NK-92 treated with Interleukin-12 subunit alpha and Interleukin-12 subunit beta, amount 100 ng/mL, for 24 hours (cell line): Measurements from ENCODE around the gene ACTA1.
"Not testable (repeated sequence)": the region's sequence is repeated elsewhere in the genome, so short reads cannot be mapped to it uniquely, and the experiment has no call there.

Experiments
- DNase-seq: peaks from one replicate; lab custom pipeline; 2025; lab: John Stamatoyannopoulos, UW

The ACTA1 gene

GRCh38 chr1:229409616-229410369, 24.1 kb downstream of the ACTA1 start:
- DNase-seq: no peak

GRCh38 chr1:229408458-229409037, 25.3 kb downstream of the ACTA1 start:
- DNase-seq: no peak

- no peak for DNase-seq
These were observed 26.5 kb downstream of the ACTA1 start for GRCh38 chr1:229407206-229408026.

- DNase-seq: no peak
These were observed 27.1 kb downstream of the ACTA1 start for GRCh38 chr1:229406798-229407197.

- DNase-seq: no peak
These were observed 30.3 kb downstream of the ACTA1 start for GRCh38 chr1:229403573-229403972.

GRCh38 chr1:229402993-229403392, 30.9 kb downstream of the ACTA1 start:
- no peak for DNase-seq

GRCh38 chr1:229402329-229402728, 31.6 kb downstream of the ACTA1 start:
- DNase-seq: not testable (repeated sequence)

- DNase-seq: no peak
These were observed 36.1 kb downstream of the ACTA1 start for GRCh38 chr1:229397762-229398161.

- DNase-seq: no peak
These were observed 37.2 kb downstream of the ACTA1 start for GRCh38 chr1:229396585-229397206.

- DNase-seq: not testable (repeated sequence)
These were observed 39.4 kb downstream of the ACTA1 start for GRCh38 chr1:229394517-229394916.

GRCh38 chr1:229392936-229393335, 41.0 kb downstream of the ACTA1 start:
- no peak for DNase-seq

GRCh38 chr1:229390130-229390529, 43.8 kb downstream of the ACTA1 start:
- no peak for DNase-seq

- no peak for DNase-seq
These were observed 44.9 kb downstream of the ACTA1 start for GRCh38 chr1:229388897-229389580.

GRCh38 chr1:229385853-229386456, 47.9 kb downstream of the ACTA1 start:
- DNase-seq: no peak

- no peak for DNase-seq
These were observed 49.1 kb downstream of the ACTA1 start for GRCh38 chr1:229384822-229385221.

GRCh38 chr1:229383961-229384360, 49.9 kb downstream of the ACTA1 start:
- DNase-seq: no peak

GRCh38 chr1:229383188-229383587, 50.7 kb downstream of the ACTA1 start:
- no peak for DNase-seq
